ENCODE results near the gene UBE2B.

GRCh38 chr5:134380346-134380745 is 9.0 kb downstream of the UBE2B start:
- no peak for TF ChIP-seq EZH2 (IDR thresholded peaks at IDR 0.05)
- no peak for TF ChIP-seq POLR2AphosphoS5 (IDR thresholded peaks at IDR 0.05; ENCODE audit: borderline replicate concordance, low read depth, low read length)

Measured in SK-N-MC (cell line).